ENCODE measurements around the gene FADD.
A peak's percentile ranks its signal among the peaks of the same experiment; 100 is the strongest.

Gene FADD, protein sequence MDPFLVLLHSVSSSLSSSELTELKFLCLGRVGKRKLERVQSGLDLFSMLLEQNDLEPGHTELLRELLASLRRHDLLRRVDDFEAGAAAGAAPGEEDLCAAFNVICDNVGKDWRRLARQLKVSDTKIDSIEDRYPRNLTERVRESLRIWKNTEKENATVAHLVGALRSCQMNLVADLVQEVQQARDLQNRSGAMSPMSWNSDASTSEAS

DNA sequence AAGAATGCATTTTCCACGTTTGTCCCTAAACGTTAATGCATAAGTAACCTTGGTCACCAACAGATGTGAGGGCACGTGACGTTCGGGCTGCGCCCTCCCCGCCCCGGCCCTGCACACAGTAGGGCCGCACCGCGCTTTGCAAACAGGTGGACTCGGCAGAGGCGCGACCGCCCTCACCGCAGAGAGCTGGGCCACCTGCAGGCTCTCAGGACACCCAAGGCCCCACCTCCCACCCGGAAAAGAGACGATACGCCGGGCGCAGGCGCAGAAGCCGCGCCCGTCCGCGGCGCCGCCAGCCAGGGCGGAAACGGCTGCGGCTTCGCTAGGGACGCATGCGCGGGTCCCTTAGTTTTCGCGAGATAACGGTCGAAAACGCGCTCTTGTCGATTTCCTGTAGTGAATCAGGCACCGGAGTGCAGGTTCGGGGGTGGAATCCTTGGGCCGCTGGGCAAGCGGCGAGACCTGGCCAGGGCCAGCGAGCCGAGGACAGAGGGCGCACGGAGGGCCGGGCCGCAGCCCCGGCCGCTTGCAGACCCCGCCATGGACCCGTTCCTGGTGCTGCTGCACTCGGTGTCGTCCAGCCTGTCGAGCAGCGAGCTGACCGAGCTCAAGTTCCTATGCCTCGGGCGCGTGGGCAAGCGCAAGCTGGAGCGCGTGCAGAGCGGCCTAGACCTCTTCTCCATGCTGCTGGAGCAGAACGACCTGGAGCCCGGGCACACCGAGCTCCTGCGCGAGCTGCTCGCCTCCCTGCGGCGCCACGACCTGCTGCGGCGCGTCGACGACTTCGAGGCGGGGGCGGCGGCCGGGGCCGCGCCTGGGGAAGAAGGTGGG is at the start of gene FADD:
FADD (plus strand) TSS at position 377 of the 831 bp plus-strand sequence; CDS start at position 541, 164 bp downstream.
- peak; percentile 76 to 83 for DNase-seq

DNA sequence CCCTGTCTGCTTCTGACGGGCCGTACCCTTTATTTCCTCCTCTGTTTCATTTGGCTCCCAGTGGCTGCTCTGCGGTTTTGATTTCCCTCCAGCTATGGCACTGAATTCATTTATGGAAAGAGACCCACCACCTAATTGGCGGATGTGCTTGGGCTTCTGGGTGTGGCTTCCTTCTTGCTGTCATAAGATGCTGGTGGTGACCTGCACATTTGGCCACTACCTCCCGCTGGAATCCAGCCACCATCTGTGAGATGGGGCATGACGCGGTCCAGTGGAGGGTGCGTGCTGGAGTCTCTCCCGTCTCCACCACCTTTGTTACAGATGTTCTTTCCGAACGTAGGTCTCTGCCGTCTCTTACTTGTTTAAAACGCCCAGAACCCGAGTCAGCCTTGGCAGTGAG is 47.7 kb upstream of the FADD start:
- DNase-seq, result no peak

DNA sequence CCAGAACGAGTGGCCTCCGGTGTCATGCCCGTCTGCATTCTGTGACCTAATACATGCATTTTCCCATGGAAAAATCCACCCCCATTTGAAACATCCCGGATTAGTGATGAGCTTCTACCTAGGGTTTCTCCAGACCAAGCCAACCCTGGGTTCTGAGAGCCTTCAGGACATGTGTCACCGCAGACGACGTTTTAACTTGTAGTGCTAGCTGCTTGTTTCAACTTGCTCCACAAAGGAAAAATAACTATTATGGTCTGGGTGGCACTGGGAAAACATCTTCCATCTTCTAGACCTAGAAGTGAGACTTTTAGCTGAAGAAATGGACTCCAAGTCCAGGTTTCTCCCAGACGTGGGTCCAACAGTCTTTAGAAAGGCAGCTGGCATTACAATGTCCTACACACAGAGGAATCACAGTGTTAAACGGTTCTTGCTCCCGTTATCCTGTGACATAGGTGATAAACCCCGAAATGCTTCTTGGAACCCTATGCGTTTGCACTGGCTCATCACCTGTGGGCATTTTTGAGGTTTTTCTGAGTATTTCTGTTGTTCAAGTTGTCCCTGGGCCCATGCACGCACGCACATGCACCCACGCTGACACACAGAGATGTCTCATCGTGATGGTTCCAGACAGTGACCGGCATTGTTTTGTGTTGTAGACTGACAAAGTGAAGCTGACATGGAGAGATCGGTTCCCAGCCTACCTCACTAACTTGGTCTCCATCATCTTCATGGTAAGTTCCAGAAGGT is 46.6 kb upstream of the FADD start:
- no peak for DNase-seq

DNA sequence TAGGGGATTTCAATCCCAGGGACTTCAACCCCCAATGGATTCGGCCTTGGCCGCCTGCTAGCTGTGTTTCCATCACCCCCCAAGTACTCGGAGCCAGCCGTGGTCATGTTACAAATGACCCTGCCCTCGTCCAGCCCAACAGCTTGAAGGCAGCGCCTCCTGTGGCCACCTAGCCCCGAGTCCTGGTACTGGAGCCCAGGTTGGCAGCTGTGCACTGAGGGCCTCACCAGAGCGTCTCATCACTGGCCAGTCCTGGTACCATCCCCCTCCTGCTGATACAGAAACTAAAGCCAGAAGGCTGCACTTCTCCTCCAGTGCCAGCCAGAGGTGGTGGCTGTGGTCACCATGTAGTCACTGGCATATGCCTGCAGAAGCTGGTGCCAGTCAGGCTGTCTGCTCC is 44.9 kb upstream of the FADD start:
- no peak for DNase-seq

DNA sequence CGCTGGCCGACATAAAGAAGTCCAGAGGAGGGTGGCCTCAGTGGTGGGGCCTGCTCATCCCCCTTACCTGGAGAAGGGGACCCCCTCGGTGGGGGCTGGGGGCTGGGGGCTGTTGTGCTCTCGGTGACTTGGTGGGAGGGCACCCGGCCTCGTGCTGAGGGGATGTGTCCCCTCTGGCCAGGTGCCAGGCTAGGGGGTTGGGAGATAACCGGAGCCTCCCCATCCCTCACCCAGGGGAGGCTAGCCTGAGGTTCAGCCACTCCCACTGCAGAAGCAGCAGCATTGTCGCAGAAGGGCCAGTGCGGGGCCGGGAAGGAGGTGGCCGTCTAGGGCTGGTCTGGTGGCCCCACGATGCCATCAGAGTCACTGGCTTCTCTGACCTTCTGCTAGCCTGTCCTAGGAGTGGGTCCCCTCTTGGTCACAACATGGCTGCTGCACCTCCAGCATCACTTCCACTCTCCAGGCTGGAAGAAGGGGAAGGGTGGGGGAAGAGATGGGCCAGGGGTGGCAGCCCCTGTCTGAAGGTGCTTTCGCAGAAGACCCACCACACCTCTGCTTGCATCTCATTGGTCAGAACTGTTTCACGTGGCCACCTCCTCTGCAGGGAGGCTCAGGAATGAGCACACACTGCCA is 44.2 kb upstream of the FADD start:
- no peak for DNase-seq

DNA sequence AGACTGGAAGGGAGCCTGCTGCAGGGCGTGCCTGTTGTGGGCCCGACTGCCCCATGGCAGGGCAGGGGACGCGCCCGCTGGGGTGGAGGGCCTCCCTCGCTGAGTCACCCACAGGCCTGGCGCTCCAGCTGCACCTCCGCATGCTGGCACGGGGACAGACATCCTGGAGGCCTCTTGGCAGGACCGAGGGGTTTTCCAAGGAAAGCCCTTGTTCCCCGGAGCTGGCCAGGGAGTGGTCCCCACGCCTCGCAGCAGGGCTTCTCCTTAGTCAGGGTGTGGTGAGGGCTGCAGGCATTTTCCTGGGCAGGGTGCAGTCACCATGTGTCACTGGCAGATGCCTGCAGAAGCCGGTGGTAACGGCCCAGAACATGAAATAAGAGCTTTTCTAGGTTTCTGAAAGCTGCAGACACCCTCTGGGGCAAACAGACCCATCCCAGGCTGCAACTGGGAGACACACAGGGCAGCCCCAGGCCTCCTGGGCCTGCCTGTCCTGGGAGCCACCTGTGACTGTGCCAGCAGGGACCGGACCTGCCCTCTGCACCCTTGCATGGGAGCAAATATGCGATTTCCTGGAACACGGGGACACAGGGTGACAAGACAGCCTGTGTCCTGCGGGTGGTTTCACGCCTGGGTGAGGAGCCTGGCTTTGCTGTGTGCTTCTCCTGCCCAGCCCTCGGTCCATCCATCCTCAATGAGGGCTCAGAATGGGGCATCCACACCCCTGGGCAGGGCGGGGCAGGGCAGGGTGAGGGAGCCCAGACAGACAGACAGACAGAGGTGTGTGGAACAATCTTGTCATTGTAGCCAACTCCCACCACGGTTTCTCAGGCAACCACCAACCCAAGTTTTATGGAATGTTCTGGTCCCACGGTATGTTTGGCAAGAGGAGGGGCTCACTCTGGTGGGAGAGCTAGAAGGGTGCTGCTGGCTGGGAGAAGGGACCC is 43.2 kb upstream of the FADD start:
- no peak for DNase-seq

DNA sequence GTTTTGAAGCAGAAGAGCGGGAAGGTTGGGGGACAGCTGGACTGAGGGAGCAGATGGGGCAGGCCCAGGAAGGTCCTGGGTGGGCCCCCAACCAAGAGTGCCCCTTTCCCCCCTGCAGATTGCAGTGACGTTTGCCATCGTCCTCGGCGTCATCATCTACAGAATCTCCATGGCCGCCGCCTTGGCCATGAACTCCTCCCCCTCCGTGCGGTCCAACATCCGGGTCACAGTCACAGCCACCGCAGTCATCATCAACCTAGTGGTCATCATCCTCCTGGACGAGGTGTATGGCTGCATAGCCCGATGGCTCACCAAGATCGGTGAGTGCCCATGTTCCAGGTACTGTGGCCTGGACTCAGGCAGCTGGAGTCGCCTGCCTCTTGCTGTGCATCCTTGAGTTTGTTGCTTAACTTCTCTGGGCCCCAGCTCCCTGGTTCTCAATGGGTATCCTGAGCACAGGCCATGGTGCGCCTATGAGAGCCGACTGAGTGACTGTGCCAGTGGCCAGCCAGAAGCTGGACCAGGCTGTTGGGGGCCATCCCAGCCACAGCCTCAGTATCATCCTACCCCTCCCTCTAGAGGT is 42.0 kb upstream of the FADD start:
- no peak for DNase-seq

DNA sequence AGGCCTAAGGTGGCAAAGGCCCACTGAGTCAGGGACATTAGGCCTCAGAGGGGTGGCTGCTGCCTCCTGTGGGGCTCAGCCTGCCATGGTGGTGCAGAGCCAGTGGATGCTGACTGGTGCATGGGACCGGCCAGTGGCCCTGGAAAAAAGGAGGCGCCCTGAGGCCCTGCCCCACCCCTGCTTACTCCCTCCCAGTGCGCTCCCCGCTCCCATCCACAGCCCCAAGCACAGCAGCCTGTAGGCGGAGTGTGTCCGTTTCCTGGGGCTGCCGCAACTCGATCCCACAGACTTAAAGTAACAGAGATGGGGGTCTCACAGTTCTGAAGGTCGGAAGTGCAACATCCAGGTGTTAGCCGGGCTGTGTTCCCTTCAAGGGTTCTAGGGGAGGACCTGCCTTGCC is 38.4 kb upstream of the FADD start:
- DNase-seq, result no peak

DNA sequence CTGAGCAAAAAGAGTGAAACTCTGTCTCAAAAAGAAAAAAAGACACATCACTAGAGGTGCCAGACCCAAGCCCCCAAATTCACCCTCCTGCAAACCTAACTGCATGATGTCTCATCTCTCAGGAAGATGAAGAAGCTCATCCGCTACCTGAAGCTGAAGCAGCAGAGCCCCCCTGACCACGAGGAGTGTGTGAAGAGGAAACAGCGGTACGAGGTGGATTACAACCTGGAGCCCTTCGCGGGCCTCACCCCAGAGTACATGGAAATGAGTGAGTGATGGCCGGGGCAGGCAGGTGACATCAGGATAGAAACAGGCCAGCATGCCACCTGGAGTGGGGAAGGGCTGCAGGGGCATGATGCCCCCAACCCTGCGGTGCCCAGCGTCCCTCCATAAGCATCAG is 36.0 kb upstream of the FADD start:
- no peak for DNase-seq

DNA sequence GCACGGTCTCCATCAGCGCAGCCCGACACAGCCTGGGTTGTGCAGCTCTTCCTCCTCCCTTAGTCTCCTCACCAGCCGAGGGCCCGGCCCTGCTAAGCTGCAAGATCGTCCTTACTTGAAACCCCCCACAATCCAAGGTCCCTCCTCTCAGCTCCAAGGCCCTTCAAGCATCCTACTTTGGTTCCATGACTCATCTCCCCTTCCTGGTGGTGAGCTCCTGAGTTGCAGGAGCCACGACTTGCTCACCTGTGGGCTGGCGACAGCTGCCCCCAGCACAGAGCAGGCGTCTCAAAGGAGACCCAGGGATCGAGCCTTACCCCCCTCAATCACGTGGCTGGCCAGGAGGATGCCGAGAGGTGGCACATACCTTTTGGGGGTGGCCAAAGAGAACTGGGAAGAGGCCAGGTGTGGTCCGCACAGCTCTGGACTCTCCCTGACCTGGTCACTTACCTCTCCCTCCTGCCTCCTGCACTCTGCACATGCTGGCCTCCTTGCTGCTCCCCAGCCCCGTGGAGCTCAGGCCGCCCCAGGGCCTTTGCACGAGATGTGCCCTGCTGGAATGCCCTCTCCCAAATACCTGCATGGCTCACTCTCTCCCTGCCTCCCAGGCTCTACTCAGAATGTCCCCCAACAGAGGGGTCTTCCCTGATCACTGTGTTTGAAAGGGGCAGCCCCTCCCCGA is 35.2 kb upstream of the FADD start:
- no peak for DNase-seq

DNA sequence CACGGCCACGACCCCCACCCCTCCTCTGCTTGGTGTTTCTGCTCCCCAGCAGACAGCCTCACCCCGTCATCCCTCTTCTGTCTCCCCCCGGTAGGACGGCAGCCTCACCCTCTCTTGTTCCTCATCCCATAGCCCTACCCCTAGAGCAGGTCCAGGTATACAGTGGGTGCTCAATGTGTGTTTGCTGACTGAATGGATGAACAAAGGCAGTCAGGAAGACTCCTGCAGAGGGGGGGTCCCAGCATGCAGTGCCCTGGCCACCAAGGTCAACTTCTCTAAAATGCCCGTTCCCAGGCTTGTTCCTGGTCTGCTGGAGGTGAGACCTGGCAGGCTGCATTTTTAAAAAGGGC is 34.7 kb upstream of the FADD start:
- DNase-seq, result no peak

DNA sequence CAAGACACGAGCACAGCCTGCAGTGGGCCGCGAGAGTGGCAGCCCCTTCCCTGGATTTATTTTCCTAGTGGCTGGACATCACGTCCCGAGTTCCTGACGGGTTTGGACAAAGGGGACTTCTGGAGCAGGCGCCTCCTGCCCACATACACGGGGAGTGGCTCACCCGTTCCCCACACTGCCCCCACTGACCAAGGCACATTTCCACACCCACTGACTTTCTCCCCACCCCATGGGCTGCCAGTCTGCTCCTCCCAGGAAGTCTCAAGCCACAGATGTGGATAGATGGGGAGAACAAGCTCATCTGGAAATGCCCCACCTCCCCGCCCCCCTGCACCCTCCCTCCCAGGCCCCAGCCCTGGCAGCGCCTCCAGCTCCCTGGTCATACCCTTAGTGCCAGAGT is 34.0 kb upstream of the FADD start:
- no peak for DNase-seq

DNA sequence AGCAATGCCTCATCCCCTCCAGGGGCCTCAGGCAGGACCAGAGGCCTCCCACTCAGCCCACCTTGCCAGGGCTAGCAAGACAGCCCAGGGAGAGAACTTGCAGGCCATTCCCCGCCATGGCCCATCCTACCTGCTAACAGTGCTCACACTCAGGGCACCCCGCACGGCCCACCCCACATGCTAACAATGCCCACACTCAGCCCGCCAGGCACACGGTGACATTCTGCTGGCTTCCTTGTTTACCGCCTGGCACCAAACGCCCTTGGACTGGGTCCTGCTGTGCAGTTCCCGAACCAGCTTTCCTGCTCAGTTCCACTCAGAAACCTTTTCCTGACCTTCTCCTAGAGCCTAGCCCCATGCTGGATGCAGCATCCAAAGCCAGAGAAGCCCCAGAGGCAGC is 33.5 kb upstream of the FADD start:
- DNase-seq, result no peak

DNA sequence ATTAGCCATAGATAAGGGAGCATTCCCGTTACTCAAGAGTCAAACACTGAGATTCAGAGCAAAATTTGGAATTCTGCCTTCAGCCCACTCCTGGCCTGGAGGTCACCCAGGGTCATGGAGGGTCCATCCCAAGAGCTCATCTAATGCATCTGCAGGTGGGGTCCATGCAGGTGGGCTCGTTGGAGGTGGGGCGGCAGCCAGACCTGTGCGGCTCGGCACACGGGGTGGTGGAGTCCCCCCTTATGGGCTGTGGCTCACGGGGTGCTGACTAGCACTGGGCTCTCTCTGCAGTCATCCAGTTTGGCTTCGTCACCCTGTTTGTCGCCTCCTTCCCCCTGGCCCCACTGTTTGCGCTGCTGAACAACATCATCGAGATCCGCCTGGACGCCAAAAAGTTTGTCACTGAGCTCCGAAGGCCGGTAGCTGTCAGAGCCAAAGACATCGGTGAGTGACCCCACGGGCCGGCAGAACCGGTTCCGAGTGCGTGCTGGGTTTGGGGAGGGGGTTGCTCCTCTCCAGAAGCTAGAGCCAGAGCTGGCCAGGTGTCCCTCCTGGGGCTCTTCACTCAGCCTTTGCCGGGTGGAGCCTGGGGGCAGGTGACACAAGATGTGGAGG is 32.4 kb upstream of the FADD start:
- DNase-seq, result no peak

DNA sequence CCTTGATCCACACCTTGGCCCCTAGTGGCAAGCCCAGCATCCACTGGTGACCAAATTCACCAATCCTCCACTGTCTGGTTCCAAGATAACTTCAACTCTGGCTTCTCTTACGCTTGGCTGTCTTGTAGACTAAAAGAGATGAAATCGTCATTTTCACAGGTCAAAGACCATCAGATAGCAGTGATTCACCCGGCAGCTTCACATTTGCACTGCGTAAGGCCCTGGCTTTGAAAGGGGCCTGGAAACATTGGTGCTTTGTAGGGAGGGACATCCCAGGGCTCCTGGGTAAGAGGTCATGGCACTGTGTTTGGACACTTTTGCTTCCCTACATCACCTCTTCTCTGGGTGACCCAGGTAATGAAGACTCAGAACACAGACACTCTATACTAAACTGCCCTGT is 30.1 kb upstream of the FADD start:
- DNase-seq, result no peak

DNA sequence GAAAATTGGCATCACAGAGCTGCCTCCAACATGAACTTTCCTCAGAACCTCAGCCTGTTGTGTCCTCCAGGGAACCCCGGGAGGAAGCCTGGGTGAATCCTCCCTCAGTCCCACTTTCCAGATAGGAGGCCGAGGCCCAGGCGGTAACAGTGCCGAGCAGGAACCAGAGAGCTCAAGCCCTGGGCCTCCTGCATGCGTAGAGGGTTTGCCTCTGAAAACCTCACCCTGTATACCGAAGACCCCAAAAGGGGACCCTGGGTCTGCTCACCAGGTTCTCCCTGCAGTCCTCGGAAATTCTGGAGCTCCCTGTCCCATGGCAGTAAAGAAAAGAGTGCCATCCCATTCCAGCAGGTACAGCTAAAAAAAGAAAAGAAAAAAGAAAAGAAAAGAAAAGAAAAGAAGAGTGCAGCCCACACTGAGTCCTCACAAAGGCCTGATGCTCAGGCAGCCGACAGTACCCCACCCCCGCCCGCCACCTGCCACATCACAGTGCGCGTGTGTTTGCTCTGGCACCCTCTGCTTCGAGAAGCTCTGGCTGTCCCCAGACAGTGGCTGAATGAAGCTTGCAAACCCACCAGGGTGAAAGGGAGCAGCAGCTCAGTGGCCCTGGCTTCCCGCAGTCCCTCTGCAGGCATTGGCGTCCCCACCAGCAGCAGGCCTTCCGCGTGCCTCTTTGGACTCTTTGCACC is 28.4 kb upstream of the FADD start:
- no peak for DNase-seq

DNA sequence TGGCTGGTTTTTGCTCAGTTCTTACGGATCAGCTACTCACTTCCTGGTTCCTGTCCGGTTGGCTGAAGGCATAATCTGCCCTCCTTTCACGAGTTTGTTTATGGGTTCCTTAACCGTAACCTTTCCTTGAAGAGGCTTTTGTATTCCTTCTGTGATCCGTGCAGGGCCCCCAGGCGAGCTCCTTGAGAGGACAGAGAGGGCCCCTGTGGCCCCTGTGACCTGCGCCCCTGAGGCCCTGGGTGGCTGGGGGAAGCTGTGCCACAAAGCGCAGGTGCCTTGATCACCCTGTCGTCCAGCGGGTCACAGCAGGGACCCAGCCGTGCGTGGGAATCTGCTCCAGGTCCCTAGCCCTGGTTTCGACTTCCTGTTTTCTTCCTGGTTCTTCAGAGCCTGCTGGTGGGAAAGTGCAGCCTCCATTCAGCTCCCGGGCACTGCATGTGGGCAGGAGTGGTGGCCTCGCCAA is 27.8 kb upstream of the FADD start:
- no peak for DNase-seq

DNA sequence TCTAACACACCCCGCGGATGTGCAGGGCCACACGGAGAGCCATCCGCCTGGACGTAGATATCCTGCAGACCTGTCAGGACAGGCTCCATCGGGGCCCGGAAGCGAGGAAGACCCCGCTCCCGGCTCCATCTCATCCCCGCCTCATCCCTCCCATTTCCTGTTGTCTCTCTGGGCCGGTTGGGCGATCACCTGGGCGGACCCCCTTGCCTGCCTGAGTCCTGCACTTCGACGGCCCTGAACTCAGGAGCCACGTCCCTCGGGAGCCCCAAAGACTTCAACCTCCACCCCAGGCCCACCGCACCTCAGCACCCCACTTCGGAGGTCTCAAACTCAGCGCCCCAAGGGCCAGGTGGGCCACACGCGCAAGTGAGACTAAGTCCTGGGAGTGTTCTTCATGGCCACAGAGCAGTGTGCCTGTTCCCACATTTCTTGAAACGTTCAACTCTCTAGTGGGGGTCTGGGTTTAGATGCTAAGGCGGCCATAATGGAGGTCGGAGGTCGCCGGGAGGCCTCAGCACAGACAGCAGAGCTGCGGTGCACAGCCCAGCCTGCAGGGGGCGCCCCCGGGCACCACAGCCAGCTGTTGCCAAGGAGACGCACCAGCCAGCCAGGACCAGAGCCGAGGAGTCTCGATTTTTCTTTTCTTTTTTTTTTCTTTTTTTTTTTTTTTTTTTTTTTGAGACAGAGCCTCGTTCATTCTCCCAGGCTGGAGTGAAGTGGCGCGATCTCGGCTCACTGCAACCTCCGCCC is 26.0 kb upstream of the FADD start:
- DNase-seq, result no peak

DNA sequence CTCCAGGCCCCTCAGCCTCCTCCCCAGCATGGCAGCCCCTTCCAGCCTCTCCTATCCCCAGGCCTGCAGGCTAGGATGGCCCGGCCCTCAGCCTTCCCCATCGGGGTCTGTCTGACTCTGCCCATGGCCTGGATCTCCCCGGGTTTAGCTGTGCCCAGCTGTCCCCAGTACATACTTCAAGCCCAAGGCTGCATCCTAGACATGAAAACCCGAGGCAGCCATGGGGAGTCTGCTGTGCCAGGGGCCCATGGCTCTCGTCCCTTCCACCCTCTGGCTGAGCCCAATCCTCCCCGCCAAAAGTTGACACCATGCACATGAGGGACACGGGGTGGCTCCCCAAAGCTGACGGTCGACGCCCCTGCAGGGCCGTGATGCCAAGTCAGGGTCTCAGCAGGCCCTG is 22.2 kb upstream of the FADD start:
- DNase-seq, result no peak
